Left ventricle myocardium inferior (tissue), 1 donor: Measurements from ENCODE around the gene YBX2. TPM values are rescaled to one million over a fixed set of nuclear protein-coding genes. Genes with fewer than 3 reads are reported as not detected.

Experiments used
- DNase-seq: peaks from one replicate; pipeline ENCODE4 v3.0.0-alpha.2; 2020
- H3K27ac ChIP-seq: fragments of 200-600 bp; replicated peaks from 2 replicates; pipeline ENCODE4 v1.8.0; 2021
- H3K27me3 ChIP-seq: fragments of 200-600 bp; 2 replicates; pipeline ENCODE4 v1.8.0; 2021; ENCODE audit warnings: low read depth
- H3K36me3 ChIP-seq: fragments of 200-600 bp; 2 replicates; pipeline ENCODE4 v1.8.0; 2021
- H3K4me1 ChIP-seq: fragments of 200-600 bp; 2 replicates; pipeline ENCODE4 v1.8.0; 2021
- H3K4me3 ChIP-seq: fragments of 200-600 bp; 2 replicates; pipeline ENCODE4 v1.8.0; 2021; ENCODE audit warnings: mild to moderate bottlenecking, moderate library complexity
- H3K9me3 ChIP-seq: fragments of 200-600 bp; replicated peaks from 2 replicates; pipeline ENCODE4 v1.8.0; 2021
- intact Hi-C: fragments of 100-400 bp; cut with micrococcal nuclease; formaldehyde crosslinking; loops from one replicate; pipeline ENCODE4 v1.11.0; 2022
- total RNA-seq: library from RNA; stranded (reverse); fragmentation: NEBNext Ultra II Directional; extraction: Animal tissue kit (Norgen Biotek cat#: 25700); gene quantifications from one replicate; pipeline ENCODE4 v1.2.1, GENCODE V29; 2021
- TF ChIP-seq, protein P1 (sequence below): fragments of 200-600 bp; IDR thresholded peaks from 2 replicates; pipeline ENCODE4 v1.8.0; 2021; ENCODE audit warnings: antibody characterized with exemption, mild to moderate bottlenecking, borderline replicate concordance
- donor health status: DM: no; HTN: yes; CAD: no; lungs with severe emphysema.

The YBX2 gene
- total RNA-seq, 1 donor from 2014 or later: 0.77 TPM

DNA sequence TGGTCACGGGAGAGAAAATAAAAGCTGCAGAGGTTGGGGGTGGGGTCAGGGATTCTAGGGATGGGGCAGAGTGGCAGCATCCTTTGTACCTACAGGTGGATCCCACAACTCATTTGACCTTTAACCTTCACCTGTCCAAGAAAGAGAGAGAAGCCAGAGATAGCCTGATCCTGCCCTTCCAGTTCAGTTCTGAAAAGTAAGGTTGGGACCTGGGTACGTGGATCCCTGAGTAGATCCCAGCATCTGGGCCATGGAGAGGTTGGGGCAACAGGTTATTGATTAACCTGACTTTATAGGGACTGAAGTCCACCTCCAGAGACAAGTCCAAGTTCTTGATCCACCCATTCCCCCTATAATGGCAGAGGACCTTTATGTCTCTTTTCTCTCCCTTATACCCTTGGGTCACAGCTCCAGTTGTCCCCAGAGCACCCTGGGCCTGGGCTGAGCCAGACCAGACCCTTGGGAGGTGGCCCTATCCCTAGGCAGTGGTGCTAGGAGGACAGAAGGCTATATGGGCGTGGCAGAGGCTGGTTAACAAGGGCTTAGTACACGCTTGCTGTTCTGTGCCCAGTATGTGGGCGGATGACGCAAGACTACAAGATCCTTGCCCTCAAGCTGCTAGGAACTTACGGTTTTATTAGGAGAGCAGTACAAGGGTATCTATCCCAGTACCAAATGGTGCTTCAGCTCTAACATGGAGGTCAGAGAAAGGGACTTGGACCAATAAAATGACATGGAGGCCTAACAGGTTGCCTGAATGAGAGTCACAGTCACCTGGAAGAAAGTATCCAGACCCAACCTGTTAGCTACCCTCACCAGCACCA is 35.5 kb downstream of the YBX2 start:
- intact Hi-C loops: no loop called here
- Histone ChIP-seq H3K27me3 (peaks cover 35% of the 10 kb centered on the region), H3K27ac (no peak overlapping the region), H3K4me1 (peaks cover 33% of the 10 kb centered on the region), H3K36me3 (peaks cover 55% of the 10 kb centered on the region), H3K9me3 (no peaks in the 10 kb centered on the region), H3K4me3 (no peak overlapping the region)
- DNase-seq: no peak
- TF ChIP-seq, protein P1, sequence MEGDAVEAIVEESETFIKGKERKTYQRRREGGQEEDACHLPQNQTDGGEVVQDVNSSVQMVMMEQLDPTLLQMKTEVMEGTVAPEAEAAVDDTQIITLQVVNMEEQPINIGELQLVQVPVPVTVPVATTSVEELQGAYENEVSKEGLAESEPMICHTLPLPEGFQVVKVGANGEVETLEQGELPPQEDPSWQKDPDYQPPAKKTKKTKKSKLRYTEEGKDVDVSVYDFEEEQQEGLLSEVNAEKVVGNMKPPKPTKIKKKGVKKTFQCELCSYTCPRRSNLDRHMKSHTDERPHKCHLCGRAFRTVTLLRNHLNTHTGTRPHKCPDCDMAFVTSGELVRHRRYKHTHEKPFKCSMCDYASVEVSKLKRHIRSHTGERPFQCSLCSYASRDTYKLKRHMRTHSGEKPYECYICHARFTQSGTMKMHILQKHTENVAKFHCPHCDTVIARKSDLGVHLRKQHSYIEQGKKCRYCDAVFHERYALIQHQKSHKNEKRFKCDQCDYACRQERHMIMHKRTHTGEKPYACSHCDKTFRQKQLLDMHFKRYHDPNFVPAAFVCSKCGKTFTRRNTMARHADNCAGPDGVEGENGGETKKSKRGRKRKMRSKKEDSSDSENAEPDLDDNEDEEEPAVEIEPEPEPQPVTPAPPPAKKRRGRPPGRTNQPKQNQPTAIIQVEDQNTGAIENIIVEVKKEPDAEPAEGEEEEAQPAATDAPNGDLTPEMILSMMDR: no peak

- intact Hi-C loops: no loop called here
- no peaks in the 10 kb centered on the region for H3K9me3 ChIP-seq
- peaks cover 29% of the 10 kb centered on the region for H3K4me1 ChIP-seq
- H3K36me3 ChIP-seq: peaks cover 58% of the 10 kb centered on the region
- TF ChIP-seq, protein P1: no peak
- H3K4me3 ChIP-seq: no peak overlapping the region
- no peak for DNase-seq
- H3K27me3 ChIP-seq: peaks cover 15% of the 10 kb centered on the region
- no peak overlapping the region for H3K27ac ChIP-seq
These were observed 37.5 kb downstream of the YBX2 start for GRCh38 chr17:7256766-7257456.

DNA sequence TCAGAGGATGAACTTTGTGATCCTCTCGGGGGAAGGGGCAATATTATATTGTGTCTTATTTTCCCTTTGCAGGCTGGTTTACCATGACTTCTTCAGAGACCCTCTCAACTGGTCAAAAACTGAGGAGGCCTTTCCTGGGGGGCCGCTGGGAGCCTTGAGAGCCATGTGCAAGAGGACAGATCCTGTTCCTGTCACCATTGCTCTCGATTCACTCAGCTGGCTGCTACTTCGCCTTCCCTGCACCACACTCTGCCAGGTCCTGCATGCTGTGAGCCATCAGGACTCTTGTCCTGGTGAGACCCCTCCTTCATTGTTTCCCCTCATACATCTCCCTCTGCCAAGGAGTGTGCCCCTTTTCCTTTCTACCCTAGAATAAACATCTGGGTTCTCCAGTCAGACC is 39.9 kb downstream of the YBX2 start:
- intact Hi-C loops: no loop called here
- Histone ChIP-seq H3K9me3 (no peaks in the 10 kb centered on the region), H3K36me3 (peaks cover 58% of the 10 kb centered on the region), H3K4me1 (peaks cover 35% of the 10 kb centered on the region), H3K4me3 (no peak overlapping the region), H3K27me3 (no peaks in the 10 kb centered on the region), H3K27ac (no peak overlapping the region)
- TF ChIP-seq, protein P1: no peak
- no peak for DNase-seq

- TF ChIP-seq, protein P1: no peak
- Histone ChIP-seq H3K9me3 (no peaks in the 10 kb centered on the region), H3K4me1 (peaks cover 49% of the 10 kb centered on the region), H3K27ac (peak overlapping the region; percentile 99), H3K27me3 (no peaks in the 10 kb centered on the region), H3K36me3 (peaks cover 44% of the 10 kb centered on the region), H3K4me3 (peak overlapping the region; percentile 99)
- intact Hi-C loops: no loop called here
- no peak for DNase-seq
These were observed 41.4 kb downstream of the YBX2 start for GRCh38 chr17:7253082-7253481.

GRCh38 chr17:7252176-7253043 is 42.0 kb downstream of the YBX2 start, which contains the start of gene ELP5:
Gene ELP5 (plus strand): TSS chr17:7252215. CDS start chr17:7252551, 336 bp downstream.
- no peaks in the 10 kb centered on the region for H3K9me3 ChIP-seq
- intact Hi-C loops: no loop called here

More at GRCh38 chr17:7252176-7253043, 42.0 kb downstream of the YBX2 start, which contains the start of gene ELP5:
- peak; percentile 95 for DNase-seq
- H3K36me3 ChIP-seq: peaks cover 38% of the 10 kb centered on the region
- no peaks in the 10 kb centered on the region for H3K27me3 ChIP-seq
- TF ChIP-seq, protein P1: peak; percentile 30
- peak within 1 kb of the TSS; percentile 99 for H3K27ac ChIP-seq
- H3K4me1 ChIP-seq: peaks cover 52% of the 10 kb centered on the region
- H3K4me3 ChIP-seq: peak within 1 kb of the TSS; percentile 99
